Stomach (tissue), 4 donors: ENCODE results near the gene HSPG2.

Source experiments
- CTCF ChIP-seq, 7 experiments: fragments of 450-650 bp in 4 of 7; fragments of 200-600 bp in 3 of 7; sonication (generic) in 3 of 7; IDR thresholded peaks; one replicate each; pipeline ENCODE4 v1.5.1; 2016 to 2019; ENCODE audit warnings: antibody characterized with exemption in 7 of 7, control low read depth in 2 of 7, mild to moderate bottlenecking in 1 of 7
- EP300 ChIP-seq: sonication (generic); formaldehyde crosslinking; IDR thresholded peaks from one replicate; pipeline ENCODE4 v1.6.1; 2017; ENCODE audit warnings: antibody characterized with exemption

GRCh38 chr1:21904454-21904703 lies 32.7 kb downstream of the HSPG2 start:
- TF ChIP-seq CTCF (IDR thresholded peaks at IDR 0.05) (peak in 4 of 7 experiments; percentile 9 to 66 (median 22)), EP300 (no peak)
